HG02973 (cell line): ENCODE results near the gene AADAC.
"Not testable (repeated sequence)": the region's sequence is repeated elsewhere in the genome, so short reads cannot be mapped to it uniquely, and the experiment has no call there.

ENCODE experiments used
- ATAC-seq: cut with Tn5 transposase; IDR thresholded peaks from one replicate; pipeline ENCODE4 v1.9.1; 2021; ENCODE audit warnings: moderate library complexity; ENCODE audit not compliant: unreplicated experiment

AADAC gene

GRCh38 chr3:151796105-151796680 is 17.7 kb upstream of the AADAC start:
- no peak for ATAC-seq

- no peak for ATAC-seq
Observed at GRCh38 chr3:151798466-151798865, 15.4 kb upstream of the AADAC start.

- ATAC-seq, result no peak
Observed at GRCh38 chr3:151800431-151800830, 13.5 kb upstream of the AADAC start.

- no peak for ATAC-seq
Observed at GRCh38 chr3:151804267-151804666, 9.6 kb upstream of the AADAC start.

GRCh38 chr3:151806838-151807237 is 7.1 kb upstream of the AADAC start:
- ATAC-seq, result no peak

- not testable (repeated sequence) for ATAC-seq
Observed at GRCh38 chr3:151808926-151809325, 5.0 kb upstream of the AADAC start.

- no peak for ATAC-seq
Observed at GRCh38 chr3:151811474-151811873, 2.4 kb upstream of the AADAC start.

- no peak for ATAC-seq
Observed at GRCh38 chr3:151814588-151814987, 672 bp downstream of the AADAC start.

GRCh38 chr3:151816091-151816604 is 2.2 kb downstream of the AADAC start:
- ATAC-seq, result no peak

GRCh38 chr3:151817473-151817872 is 3.6 kb downstream of the AADAC start:
- no peak for ATAC-seq

- no peak for ATAC-seq
Observed at GRCh38 chr3:151818361-151818760, 4.4 kb downstream of the AADAC start.

GRCh38 chr3:151819910-151820309 is 6.0 kb downstream of the AADAC start:
- no peak for ATAC-seq

- no peak for ATAC-seq
Observed at GRCh38 chr3:151827816-151828215, 13.9 kb downstream of the AADAC start.

- no peak for ATAC-seq
Observed at GRCh38 chr3:151835751-151836525, 22.0 kb downstream of the AADAC start.

GRCh38 chr3:151837057-151837456 is 23.1 kb downstream of the AADAC start:
- ATAC-seq, result no peak

- no peak for ATAC-seq
Observed at GRCh38 chr3:151838574-151839312, 24.8 kb downstream of the AADAC start.

GRCh38 chr3:151839313-151839631 is 25.4 kb downstream of the AADAC start:
- no peak for ATAC-seq

GRCh38 chr3:151841801-151842200 is 27.9 kb downstream of the AADAC start:
- ATAC-seq, result no peak

- ATAC-seq, result no peak
Observed at GRCh38 chr3:151843275-151843674, 29.4 kb downstream of the AADAC start.

- ATAC-seq, result no peak
Observed at GRCh38 chr3:151845306-151845905, 31.5 kb downstream of the AADAC start.

- ATAC-seq, result not testable (repeated sequence)
Observed at GRCh38 chr3:151850065-151850464, 36.1 kb downstream of the AADAC start.
